Superior temporal gyrus (tissue), 1 donor: Measurements from ENCODE around the gene HIPK3.
A peak's percentile ranks its signal among the peaks of the same experiment; 100 is the strongest.
"Not testable (repeated sequence)": the region's sequence is repeated elsewhere in the genome, so short reads cannot be mapped to it uniquely, and the experiment has no call there.

Source experiments
- DNase-seq: peaks from one replicate; pipeline ENCODE4 v3.0.0-alpha.2; 2016; ENCODE audit errors: extremely low spot score

Gene HIPK3

DNA sequence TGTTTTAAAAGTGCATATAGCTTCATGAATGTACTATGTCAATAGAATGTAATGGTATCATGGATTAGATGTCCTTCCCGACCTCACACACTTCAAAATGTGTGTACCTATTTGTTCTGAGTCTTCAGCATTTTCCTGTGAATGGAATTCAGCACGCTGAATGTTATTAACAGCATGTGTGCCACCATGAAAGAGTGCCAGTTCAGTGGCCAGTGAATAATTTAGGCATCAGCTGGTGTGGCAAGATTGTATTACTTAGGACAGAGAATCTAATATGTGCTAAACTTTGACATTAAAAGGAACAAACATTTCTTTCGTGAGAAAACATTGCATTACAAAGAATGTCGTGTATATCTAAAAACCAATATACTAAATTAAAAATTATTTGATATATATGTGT, 46.4 kb downstream of the HIPK3 start:
- DNase-seq, result no peak

DNA sequence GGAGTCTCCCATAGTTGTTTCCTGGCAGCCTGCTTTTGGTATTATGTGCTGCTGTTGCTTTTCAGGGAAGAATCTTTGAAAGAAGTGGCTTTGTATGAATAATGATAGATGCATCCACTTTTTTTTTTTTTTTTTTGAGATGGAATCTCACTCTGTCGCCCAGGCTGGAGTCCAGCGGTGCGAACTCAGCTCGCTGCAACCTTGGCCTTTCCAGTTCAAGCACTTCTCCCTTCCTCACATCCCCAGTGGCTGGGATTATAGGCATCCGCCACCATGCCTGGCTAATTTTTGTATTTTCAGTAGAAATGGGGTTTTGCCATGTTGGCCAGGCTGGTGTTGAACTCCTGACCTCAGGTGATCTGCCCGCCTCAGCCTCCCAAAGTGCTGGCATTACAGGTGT, 49.6 kb downstream of the HIPK3 start:
- DNase-seq, result not testable (repeated sequence)

DNA sequence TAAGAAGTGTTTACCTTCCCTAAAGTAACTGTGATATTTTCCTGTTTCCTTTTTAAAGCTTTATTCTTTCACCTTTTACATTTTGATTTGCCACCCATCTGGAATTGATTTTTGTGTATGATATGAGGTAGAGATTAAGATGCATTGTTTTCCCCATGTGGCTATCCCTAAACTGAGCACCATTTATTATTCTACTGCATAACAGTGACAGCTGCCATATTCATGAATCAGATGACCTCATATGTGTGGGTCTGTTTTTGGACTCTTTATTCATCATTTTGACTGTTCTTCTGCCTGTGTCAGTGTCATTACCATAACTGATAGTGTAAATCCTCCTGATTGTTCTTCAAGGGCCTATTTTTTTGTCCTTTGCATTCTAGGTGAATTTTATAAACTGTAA, 50.8 kb downstream of the HIPK3 start:
- no peak for DNase-seq

DNA sequence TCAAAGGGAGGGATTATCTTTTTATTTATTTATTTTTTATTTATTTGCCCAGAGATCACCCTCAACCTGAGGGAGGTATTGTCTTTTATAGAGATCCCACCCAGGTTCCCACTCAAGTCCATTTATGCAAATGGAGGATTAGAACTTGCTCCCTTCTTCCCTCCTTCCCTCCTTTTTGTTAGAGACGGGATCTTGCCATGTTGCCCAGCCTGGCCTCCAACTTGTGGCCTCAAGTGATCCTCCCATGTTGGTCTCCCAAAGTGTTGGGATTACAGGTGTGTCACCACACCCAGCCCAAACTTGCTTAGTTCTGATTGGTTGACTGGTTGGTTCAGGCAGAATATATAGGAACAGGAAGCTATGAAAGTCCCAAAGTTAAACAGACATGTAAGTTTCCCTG, 51.9 kb downstream of the HIPK3 start:
- no peak for DNase-seq

DNA sequence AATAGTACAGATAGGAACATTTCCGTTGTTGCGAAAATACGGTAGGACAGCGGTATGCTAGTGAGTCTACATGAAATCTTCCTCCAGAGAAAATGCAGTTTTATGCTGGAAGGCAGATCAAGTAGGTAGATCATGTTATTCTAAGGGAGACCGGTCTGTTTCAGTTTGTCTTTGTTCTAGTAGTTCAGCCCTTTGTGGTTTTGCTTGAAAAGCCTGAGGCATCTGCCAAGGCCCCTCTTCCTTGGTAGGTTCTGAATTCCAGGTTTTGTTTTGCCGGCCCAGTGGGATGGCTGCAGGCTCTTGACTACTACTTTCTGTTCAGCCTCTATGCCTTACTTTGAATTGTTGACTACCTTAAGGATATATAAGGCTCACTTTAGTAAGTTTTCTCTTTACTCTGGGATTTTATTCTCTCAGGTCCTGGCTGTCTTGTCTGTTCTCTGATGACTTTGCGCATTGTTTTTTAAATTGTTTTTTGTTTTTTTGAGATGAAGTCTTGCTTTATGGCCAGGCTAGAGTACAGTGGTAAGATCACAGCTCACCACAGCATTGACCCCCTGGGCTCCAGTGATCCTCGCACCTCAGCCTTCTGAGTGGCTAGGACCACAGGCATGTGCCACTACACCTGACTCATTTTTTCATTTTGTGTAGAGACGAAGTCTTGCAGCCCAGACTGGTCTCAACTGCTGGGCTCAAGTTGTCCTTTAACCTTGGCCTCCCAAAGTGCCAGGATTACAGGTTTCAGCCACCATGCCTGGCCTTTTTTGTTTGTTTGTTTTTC, 53.7 kb downstream of the HIPK3 start:
- no peak for DNase-seq

DNA sequence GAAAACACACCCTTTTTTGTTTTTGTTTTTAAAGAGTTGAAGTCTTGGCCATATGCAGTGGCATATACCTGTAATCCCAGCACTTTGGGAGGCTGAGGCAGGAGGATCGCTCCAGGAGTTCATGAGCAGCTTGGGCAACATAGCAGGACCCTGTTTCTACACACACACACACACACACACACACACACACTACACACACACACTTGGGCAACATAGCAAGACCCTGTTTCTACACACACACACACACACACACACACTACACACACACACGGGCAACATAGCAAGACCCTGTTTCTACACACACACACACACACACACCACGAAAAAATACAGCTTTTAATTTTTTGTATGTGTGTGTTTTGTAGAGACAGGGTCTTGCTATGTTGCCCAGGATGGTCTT, 54.5 kb downstream of the HIPK3 start:
- DNase-seq, result no peak

DNA sequence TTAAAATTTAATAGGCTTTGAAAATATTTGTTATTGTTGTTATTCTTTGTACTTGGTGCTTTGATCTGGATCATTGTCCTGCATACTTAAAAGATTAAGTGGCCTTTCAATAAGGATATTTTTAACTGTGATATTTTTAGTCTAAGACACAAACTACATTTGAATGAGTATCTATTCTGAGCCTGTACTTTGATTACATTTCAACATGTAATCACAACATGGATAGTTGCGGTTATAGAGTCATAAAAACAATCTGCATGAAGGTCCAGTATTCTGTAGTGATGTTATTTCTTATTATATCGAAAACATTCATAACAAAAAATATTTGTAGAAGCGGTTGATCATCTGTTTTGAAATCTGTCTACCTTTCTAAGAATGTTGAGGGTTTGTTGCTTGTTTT, 58.6 kb downstream of the HIPK3 start:
- no peak for DNase-seq

DNA sequence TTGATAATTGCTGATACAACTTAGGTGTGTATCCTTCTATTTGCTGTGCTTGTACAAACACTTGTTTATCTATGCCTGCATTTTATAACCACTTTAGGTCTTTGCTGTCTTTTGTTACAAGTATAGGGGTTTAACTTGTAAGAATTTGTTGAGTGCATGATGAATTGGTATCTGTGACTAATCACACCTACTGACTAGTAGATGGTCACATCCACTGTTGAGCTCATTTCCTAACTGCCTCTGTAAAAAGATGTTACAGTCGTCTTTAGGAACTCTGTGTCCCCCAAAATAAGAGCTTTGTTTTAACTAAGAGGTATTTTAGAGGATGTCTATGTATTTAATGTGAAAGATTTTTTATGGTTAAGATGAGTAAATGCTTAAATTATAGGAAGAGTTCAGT, 60.5 kb downstream of the HIPK3 start:
- DNase-seq, result no peak

DNA sequence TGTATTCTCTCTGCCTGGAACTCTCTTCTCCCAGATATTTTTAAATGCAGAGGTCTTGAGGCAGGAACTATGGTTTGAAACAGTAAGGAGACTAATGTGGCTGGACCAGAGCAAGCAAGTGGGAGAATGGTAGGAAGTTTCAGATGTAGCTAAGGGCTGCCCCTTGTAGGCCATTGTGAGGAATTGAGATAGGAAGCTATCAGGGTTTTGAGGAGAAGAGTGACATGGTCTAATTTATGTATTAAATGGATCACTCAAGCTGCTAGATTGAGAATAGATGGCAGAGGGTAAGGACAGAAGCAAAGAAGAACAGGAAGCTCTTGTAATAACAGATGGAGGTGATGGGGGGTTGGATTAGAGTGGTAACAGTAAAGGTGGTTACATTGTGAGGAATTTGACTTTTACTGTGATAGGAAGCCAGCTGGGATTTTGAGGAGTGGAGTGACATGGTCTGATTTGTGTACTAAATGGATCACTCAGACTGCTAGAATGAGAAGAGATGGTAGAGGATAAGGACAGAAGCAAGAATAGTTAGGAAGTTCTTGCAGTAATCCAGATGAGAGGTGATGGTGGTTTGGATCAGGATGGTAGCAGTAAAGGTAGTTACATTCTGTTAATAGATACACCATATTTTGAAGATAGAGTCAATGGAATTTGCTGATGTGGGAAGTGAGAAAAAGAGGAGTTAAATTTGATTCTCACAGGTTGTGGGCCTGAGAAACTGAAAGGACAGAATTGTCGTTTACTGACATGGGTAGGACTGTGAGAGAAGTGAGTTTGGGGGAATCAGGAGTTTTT, 63.0 kb downstream of the HIPK3 start:
- no peak for DNase-seq

DNA sequence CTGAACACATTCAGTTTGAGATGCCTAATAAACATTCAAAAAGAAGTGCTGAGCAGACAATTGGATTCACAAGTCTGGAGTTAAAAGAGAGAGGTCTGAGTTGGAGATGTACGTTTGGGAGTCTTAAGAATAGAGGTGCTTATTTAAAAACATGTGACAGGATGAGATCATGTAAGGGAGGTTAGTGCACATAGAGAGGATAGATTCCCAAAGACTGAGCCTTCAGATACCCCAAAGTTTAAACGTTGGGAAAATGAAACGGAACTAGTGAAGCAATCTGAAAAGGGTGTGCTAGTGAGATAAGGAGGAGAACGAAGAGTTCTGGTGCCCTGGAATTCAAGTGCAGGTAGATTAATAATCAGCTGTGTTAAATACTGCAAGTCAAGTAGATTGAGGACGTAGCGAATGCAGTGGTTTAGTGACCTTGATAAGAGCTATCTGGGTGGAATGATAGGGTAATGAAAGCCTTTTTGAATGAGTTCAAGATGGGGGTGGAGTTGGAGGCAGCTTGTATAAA, 63.7 kb downstream of the HIPK3 start:
- no peak for DNase-seq

DNA sequence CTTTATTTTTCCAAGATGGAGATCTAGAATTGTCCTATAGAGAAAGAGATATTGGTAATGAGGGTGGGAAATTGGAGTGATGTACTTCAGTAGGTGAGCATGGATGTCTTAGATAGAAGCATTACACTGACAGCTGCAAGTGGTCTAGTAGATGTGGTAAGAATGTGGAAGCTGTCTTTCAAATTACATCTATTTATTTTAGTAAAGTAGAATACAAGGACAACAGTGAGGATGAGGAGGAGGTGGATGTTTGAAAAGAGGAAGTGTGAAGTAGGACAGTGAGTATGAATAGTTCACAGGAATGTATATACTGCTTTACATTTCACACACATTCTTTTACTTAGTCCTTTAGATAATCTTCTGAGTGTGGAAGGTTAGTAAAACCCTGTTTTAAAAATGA, 64.2 kb downstream of the HIPK3 start:
- no peak for DNase-seq

DNA sequence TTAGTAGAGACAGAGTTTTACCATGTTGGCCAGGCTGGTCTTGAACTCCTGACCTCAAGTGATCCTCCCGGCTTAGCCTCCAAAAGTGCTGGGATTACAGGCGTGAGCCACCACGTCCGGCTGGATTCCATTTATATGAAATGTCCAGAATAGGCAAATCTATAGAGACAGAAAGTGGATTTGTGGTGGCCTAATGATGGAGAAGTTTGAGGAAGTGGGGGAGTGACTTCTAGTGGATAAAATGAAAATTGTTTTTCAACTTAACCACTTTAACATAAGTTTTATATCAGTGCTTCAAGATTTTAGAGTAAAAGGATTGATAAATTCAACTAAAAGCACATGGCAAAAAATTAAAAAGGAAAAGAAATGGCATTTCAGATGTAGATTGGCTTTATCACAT, 66.2 kb downstream of the HIPK3 start:
- DNase-seq, result no peak

DNA sequence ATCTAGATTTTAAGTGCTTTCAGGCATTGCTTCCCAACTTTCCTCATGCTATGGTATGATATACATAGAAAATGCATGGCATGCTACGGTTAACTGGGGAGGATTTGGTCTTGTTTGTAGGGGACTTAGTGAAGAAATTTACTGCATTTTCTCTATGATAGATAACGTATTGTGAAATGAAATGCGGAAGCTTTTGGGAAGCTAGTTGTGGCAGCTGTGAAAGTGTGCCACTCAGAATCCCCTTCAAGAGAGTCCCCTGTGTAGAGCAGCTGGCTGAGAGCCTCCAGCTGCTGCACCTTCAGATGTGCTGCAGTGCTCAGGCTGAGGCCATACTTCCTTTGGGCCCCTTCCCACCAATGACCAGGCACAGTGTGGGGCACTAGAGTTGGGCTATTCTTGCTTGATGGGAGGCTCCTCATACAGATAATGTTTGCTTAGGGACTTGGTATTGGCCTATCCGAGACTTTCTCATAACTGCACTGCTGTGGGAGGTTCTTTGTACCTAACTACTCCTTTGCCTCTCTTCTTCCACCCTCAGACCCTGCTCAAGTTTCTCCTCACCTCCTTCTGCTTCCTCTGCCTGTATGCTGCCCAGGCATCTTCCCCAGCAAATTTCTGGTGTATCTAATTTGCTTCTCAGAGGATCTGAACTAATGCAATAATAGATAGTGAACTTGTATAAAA, 67.3 kb downstream of the HIPK3 start:
- DNase-seq, result no peak

DNA sequence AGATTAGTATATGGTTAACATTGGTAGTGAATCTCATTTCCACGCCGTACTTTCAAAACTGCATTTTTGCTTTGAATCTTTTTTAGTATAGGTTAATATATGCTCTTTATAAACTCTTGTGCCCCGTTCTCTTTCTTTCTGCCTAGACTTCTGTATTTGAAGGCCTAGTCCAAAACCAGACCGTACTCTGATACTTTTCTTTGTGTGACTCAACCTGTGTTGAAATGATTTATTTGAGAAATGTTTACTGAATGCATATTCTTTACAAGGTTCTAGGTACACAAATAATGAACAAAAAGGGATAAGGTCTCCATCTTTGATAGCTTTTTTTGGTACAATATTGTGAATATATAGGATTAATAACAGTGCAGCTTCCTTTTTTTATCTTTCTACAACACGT, 68.3 kb downstream of the HIPK3 start:
- DNase-seq, result no peak

DNA sequence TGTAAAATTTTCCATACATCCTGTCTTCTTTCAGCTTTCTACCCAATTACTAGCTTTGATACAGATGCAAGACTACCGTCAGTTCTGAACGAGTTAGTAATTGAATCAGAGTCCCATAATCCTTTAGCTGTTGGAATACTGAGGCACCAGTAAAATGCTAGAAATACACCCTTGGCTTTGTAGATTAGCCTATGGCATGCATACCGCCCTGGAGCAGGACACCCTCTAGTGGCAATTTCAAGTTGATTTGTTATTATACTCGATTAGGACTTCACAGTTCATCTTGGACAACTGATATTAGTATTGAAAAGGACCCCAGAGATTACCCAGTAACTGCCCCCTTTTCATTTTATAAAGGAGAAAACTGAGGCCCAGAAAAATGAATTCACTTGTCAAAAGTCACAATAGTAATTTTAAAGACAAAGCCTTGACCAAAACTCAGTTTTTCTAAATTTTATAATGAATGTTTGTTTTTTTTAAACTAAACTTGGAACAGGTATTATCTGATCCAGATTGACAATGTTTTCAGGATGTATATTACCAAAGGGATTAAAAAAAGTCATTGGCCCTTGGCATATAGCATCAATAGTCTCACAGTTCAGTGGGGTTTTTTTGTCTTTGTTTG, 72.6 kb downstream of the HIPK3 start:
- DNase-seq, result peak; percentile 88

DNA sequence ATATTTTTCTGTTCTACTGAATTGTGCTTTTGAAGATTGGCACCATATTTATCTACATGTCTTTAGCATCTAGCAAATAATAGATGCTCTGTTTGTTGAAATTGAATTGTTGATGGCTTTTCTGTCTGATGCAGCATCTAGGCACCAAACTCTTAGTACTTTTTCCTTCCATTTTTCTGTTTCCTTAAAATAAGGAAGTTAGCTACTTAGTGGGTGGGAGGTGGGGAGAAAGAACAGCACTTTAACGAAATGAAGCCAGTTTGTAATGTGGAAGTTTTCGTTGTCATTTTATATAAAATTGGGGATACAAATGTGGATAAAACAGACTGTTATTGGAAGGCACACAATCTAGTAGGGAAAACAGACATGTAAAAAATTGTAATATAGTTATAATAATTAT, 76.6 kb downstream of the HIPK3 start:
- no peak for DNase-seq

DNA sequence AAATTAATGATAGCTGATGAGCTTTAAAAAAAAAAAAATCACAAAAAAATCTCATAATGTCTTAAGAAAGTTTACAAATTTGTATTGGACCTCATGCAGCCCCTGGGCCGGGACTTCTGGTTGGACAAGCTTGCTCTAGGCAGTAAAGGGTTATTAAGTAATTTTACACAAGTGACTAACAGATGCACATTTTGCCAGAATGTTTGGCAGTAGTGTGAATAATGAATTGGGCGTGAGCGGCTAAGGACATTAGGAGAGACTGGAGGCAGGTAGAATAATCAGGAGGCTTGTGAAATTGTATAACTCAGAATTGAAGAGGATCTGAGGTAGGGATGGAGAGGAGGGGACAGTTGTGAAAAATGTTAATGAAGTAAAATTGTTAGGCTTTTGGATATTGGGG, 77.4 kb downstream of the HIPK3 start:
- no peak for DNase-seq

DNA sequence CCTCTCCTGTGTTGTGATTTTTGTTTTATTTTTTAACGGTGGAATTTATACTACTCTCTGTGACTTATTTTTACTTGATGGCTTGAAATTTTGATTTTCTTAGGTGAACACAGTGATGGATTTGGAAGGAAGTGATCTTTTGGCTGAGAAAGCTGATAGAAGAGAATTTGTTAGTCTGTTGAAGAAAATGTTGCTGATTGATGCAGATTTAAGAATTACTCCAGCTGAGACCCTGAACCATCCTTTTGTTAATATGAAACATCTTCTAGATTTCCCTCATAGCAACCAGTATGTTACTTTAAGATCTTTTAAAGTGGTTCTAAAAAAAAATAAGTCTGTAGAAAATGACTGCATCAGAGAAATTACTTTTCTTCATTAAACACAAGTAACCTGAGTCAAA, 82.1 kb downstream of the HIPK3 start:
- DNase-seq, result no peak

DNA sequence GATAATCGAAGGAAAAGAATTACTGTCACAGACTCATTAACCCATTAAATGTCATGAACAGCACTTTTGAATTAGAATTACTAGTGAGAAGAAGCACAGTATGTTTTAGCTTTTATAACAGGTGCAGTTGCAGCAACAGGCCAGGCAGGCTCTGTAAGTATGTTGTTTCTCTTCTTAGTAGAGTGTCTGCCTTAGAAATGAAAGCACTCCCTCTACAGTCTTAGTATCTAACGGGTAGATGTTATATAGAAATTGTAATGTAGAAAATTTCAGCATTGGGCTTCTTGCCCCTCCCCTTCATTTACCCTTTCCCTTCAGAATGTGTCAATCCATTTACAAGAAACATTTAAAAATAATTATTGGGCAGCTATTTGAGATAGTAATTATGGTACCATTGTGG, 87.4 kb downstream of the HIPK3 start:
- peak; percentile 20 for DNase-seq

DNA sequence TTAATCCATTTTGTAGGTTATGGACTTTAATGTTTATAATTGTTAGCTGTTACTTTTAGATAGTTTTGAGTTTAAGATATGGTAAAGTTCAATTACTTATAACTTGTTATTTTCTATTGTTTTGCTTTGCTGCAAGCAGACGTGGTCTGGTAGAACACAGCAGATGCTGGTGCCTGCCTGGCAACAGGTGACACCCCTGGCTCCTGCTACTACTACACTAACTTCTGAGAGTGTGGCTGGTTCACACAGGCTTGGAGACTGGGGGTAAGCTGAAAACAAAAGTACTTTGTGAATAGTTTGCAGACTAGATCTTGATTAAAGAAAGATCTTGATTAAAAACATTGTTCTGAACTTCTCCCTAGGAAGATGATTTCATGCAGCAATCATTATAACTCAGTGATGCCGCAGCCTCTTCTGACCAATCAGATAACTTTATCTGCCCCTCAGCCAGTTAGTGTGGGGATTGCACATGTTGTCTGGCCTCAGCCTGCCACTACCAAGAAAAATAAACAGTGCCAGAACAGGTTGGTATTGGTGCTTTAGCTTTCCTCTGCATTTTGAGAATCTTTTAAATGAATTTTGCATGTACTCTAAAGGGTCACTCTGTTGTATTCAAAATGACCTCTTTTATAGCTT, 90.4 kb downstream of the HIPK3 start:
- no peak for DNase-seq

DNA sequence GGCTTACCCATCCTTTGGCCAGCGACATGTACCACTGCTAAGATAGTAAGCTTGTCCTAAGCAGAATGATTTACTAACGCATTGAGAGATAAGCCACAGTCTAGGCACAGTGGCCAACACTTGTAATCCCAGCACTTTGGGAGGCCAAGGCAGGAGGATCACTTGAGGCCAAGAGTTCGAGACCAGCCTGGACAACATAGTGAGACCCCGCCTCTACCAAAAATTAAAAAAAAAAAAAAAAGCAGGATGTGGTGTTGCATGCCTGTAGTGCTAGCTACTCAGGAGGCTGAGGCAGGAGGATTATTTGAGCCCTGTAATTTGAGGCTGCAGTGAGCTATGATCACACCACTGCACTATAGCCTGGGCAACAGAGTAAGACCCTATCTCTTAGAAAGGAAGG, 93.1 kb downstream of the HIPK3 start:
- DNase-seq, result no peak
